ENCODE data around the gene FBXW4. TPM values are rescaled to one million over a fixed set of nuclear protein-coding genes. Genes with fewer than 3 reads are reported as not detected.
A peak's percentile ranks its signal among the peaks of the same experiment; 100 is the strongest.

The FBXW4 gene, protein sequence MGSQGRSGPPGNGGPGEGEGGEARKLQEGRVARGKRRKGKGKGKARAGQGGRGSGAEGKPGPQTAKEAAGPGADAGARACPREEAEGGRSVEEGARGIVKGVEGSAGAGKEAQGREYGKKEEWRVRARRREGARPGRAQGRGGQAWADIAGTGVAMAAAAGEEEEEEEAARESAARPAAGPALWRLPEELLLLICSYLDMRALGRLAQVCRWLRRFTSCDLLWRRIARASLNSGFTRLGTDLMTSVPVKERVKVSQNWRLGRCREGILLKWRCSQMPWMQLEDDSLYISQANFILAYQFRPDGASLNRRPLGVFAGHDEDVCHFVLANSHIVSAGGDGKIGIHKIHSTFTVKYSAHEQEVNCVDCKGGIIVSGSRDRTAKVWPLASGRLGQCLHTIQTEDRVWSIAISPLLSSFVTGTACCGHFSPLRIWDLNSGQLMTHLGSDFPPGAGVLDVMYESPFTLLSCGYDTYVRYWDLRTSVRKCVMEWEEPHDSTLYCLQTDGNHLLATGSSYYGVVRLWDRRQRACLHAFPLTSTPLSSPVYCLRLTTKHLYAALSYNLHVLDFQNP
- 100 to 1,000 TPM in 1 of 4 donors, 10 to 100 TPM in 3; 28.0 to 106 (median 58.1) TPM for total RNA-seq

DNA sequence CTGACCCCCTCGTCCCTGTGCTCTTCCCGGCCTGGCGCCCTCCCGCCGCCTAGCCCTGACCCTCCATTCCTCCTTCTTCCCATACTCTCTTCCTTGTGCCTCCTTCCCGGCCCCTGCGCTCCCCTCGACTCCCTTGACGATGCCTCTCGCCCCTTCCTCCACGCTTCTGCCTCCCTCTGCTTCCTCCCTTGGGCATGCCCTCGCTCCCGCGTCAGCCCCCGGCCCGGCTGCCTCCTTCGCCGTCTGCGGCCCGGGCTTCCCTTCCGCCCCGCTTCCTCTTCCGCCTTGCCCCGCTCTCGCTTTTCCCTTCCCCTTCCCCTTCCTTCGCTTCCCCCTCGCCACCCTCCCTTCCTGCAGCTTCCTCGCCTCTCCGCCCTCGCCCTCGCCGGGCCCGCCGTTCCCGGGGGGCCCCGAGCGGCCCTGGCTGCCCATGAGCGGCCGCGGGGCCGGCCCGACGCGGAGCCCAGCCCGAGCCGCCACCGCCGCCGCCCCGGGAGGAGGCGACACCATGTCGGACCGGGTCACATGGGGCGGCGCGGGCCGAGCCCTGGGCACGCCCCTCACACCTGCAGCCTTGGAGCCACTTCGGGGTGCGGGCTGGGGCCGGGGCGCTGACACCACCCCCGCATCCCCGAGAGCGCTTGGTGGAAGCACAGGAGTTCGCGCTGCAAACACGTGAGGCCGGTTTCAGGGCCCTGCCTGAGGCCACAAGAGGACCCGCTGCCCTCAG, at the start of gene FBXW4:
Gene FBXW4 (minus strand): TSS at position 497 of the 730 bp plus-strand sequence. CDS start 65 bp downstream, at position 432.
- Histone ChIP-seq H3K4me3 (peak within 1 kb of the TSS; percentile 67 to 97 (median 94)), H3K4me1 (peaks cover 0 to 28% (median 6%) of the 10 kb centered on the region in 4 donors), H3K36me3 (no peaks in the 10 kb centered on the region), H3K27me3 (no peaks in the 10 kb centered on the region), H3K27ac (peak within 1 kb of the TSS; percentile 95 to 99 (median 99)), H3K9me3 (no peaks in the 10 kb centered on the region)
- peak; percentile 13 to 90 for TF ChIP-seq POLR2A (IDR thresholded peaks at IDR 0.05)
- TF ChIP-seq, protein P1, sequence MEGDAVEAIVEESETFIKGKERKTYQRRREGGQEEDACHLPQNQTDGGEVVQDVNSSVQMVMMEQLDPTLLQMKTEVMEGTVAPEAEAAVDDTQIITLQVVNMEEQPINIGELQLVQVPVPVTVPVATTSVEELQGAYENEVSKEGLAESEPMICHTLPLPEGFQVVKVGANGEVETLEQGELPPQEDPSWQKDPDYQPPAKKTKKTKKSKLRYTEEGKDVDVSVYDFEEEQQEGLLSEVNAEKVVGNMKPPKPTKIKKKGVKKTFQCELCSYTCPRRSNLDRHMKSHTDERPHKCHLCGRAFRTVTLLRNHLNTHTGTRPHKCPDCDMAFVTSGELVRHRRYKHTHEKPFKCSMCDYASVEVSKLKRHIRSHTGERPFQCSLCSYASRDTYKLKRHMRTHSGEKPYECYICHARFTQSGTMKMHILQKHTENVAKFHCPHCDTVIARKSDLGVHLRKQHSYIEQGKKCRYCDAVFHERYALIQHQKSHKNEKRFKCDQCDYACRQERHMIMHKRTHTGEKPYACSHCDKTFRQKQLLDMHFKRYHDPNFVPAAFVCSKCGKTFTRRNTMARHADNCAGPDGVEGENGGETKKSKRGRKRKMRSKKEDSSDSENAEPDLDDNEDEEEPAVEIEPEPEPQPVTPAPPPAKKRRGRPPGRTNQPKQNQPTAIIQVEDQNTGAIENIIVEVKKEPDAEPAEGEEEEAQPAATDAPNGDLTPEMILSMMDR (IDR thresholded peaks at IDR 0.05): no peak
- peak; percentile 82 to 88 (median 86) for DNase-seq

DNA sequence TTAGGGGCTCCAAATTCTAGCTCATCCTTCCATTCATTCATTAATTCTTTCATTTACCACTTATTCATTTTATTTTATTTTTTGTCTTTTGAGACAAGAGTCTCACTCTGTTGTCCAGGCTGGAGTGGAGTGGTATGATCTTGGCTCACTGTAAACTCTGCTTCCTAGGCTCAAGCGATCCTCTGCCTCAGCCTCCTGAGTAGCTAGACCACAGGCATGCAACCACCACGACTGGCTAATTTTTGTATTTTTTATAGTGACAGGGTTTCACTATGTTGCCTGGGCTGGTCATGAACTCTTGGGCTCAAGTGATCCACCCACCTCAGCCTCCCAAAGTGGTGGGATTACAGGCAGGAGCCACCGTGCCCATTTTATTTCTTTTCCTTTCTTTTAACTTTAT, 49.3 kb upstream of the FBXW4 start:
- Histone ChIP-seq H3K4me3 (no peak overlapping the region), H3K36me3 (no peaks in the 10 kb centered on the region), H3K27ac (no peak overlapping the region), H3K9me3 (no peaks in the 10 kb centered on the region), H3K4me1 (no peaks in the 10 kb centered on the region), H3K27me3 (no peaks in the 10 kb centered on the region)
- no peak for DNase-seq
- TF ChIP-seq, protein P1 (IDR thresholded peaks at IDR 0.05): no peak
- no peak for TF ChIP-seq POLR2A (IDR thresholded peaks at IDR 0.05)

DNA sequence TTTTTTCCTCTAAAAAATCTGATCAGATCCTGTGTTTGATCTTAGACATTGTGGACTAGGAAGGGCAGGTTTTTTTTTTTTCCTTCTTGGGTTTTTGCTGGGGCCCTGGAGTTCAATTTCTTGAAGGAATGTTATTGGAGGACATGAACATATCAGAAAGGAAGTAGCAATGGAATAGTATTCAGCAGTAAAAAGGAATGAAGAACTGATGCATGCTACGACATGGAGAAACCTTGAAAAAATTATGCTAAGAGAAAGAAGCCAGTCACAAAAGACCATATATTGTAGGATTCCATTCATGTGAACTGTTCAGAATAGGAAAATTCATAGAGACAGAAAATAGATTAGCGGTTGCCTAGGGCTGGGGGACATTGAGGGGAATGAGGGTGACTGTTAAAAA, 47.0 kb upstream of the FBXW4 start:
- H3K4me3 ChIP-seq: no peak overlapping the region
- H3K9me3 ChIP-seq: no peaks in the 10 kb centered on the region
- no peaks in the 10 kb centered on the region for H3K27me3 ChIP-seq
- TF ChIP-seq POLR2A (IDR thresholded peaks at IDR 0.05): no peak
- TF ChIP-seq, protein P1 (IDR thresholded peaks at IDR 0.05): no peak
- H3K4me1 ChIP-seq: no peaks in the 10 kb centered on the region
- no peak for DNase-seq
- no peak overlapping the region for H3K27ac ChIP-seq
- H3K36me3 ChIP-seq: no peaks in the 10 kb centered on the region

DNA sequence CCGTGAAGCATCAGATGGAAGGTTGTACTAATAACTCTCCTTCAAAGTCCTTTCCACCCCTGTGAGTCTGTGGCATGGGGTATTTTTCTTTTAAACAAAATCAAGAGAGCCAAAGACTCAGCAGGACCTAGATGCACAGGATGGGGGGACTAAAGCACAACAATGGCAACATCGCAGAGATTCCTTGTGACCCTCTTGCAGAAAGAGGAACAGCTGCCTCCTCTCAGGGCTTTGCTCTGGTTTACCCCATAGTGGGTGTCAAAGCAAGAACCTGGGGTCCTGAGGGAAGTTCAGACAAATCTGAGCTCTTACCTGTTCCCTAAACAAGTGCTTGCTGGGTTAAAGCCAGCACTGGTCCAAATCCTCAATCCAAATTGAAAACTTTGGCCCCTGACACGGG, 41.7 kb upstream of the FBXW4 start:
- Histone ChIP-seq H3K27ac (no peak overlapping the region), H3K4me3 (no peak overlapping the region), H3K27me3 (no peaks in the 10 kb centered on the region), H3K36me3 (no peaks in the 10 kb centered on the region), H3K9me3 (no peaks in the 10 kb centered on the region), H3K4me1 (no peaks in the 10 kb centered on the region)
- TF ChIP-seq, protein P1 (IDR thresholded peaks at IDR 0.05): no peak
- TF ChIP-seq POLR2A (IDR thresholded peaks at IDR 0.05): no peak
- no peak for DNase-seq

DNA sequence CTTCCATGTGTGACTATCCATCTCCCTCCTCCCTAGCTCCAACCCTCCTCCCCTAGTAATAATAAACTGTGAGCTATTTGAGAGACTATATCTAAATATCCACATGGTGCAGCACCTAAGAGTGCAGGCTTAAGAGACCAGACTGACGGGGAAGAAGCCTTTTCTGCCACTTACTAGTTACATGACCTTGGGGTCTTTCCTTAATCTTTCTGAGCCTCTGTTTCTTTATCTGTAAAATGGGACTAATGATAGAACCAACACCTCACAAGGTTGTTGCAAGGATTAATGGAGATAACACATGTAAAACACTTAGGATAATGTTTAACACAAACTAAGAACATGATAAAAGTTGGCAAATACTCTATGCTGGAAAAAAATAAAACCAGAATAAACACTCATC, 37.1 kb upstream of the FBXW4 start:
- Histone ChIP-seq H3K4me3 (no peak overlapping the region), H3K27me3 (no peaks in the 10 kb centered on the region), H3K4me1 (no peaks in the 10 kb centered on the region), H3K36me3 (no peaks in the 10 kb centered on the region), H3K9me3 (no peaks in the 10 kb centered on the region), H3K27ac (no peak overlapping the region)
- no peak for DNase-seq
- TF ChIP-seq POLR2A (IDR thresholded peaks at IDR 0.05): no peak
- TF ChIP-seq, protein P1 (IDR thresholded peaks at IDR 0.05): no peak
